HG03097 (cell line): ENCODE data around the gene HS2ST1.
"Not testable (repeated sequence)": the region's sequence is repeated elsewhere in the genome, so short reads cannot be mapped to it uniquely, and the experiment has no call there.

ENCODE experiments used
- ATAC-seq: cut with Tn5 transposase; IDR thresholded peaks from one replicate; pipeline ENCODE4 v1.9.1; 2021; ENCODE audit not compliant: unreplicated experiment, low FRiP score

HS2ST1 gene

GRCh38 chr1:86924324-86924960, 10.0 kb downstream of the HS2ST1 start:
- no peak for ATAC-seq

DNA sequence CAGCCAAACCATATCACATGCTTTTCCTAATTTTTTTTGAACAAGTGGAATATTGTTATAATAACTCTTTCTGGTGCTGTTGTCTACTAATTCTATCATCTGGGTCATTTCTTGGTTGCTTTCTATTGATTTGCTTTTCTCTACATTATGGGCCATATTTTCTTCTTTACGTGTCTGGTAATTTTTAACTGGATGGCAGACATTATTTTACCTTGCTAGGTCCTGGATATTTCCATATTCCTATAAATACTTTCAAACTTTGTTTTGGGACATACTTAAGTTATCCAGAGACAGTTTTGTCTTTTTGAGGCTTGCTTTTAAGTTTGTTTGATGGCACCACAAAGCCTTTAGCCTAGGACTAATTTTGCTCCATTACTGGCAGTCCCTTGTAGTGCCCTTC, 11.3 kb downstream of the HS2ST1 start:
- no peak for ATAC-seq

GRCh38 chr1:86926883-86927282, 12.4 kb downstream of the HS2ST1 start:
- no peak for ATAC-seq

- no peak for ATAC-seq
These were observed 14.4 kb downstream of the HS2ST1 start for GRCh38 chr1:86928819-86929218.

DNA sequence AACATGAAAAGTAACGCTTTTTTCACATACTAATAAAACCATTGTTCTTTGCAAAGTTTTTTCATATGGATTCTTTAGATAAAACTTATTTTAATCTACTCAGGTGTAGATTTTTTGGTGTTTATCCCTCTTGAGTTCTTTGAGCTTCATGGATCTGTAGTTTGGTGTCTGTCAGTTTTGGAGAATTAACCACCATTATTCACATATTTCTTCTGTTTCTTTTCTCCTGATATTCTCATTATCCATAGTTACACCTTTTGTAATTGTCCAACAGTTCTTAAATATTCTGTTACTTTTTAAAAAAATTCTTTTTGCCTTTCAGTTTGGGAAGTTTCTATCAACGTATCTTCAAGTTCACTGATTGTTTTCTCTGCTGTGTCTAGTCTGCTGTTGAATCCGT, 18.6 kb downstream of the HS2ST1 start:
- ATAC-seq: no peak

- no peak for ATAC-seq
These were observed 19.3 kb downstream of the HS2ST1 start for GRCh38 chr1:86933562-86934377.

- ATAC-seq: no peak
These were observed 24.0 kb downstream of the HS2ST1 start for GRCh38 chr1:86938450-86938849.

DNA sequence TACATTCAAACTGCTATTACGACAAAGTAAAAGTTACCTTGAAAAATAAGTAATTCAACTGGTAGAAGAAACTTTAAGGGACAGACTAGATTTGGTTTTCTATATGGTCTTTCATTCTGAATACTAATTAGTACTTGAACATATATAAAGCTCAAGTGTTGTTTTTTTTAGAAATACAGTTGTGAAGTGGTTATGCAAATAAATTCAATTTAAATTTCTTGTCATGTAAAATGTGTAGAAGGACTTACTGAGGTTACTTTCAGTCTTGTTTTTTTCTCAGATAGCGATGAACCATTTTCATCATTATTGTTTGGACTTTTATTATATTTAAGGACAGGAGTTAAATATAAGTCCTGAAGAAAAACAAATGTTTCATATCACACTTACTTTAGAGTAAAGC, 24.4 kb downstream of the HS2ST1 start:
- no peak for ATAC-seq

- ATAC-seq: no peak
These were observed 25.0 kb downstream of the HS2ST1 start for GRCh38 chr1:86939406-86939805.

DNA sequence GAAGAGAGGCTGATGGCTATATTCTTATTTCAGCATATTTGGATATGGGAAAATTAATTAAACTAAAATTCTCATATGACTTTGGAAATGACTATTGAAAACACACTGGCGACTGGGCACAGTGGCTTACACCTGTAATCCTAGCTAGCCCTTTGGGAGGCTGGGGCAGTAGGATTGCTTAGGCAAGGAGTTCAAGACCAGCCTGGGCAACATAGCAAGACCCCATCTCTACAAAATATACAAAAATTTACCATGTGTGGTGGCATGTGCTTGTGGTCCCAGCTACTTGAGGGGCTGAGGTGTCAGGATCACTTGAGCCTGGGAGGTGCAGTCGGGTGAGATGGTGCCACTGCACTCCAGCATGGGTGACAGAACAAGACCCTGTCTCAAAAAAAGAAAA, 26.2 kb downstream of the HS2ST1 start:
- no peak for ATAC-seq

DNA sequence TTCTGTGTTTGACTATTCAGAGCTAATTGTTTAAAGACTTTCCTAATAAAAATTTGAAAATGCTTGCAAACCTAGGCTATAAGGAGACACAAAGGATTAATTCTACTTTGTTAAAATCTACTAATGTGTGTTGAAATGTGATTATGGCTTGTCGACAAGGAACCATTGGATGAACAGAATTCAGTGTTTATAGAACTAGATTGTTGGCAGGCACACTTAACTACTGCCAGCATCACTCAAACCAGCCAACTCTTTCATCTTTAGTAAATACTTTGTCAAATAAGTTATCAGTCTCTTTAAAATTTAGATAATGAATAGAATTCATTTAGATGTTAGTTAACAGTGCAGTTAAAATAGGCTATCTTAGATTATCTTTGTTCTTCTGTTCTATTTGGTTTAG, 27.6 kb downstream of the HS2ST1 start:
- ATAC-seq: no peak

- no peak for ATAC-seq
These were observed 28.3 kb downstream of the HS2ST1 start for GRCh38 chr1:86942743-86943142.

DNA sequence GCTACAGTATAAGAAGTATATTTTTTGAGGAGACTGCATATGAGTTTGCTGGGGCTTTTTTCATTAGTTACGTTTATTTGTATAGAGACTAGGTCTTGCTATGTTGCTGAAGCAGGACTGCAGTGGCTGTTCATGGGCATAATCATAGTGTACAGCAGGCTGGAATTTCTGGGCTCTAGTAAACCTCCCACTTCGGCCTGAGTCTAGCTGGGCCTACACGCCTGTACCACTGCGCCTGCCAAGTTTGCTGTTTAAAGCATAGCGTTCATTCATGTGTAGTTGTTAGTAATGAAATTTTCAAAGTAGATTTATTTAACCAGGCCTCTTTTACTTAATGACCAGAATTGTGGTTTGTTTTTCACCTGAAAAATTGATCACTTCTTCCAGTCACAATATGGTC, 33.8 kb downstream of the HS2ST1 start:
- ATAC-seq: no peak

- no peak for ATAC-seq
These were observed 36.4 kb downstream of the HS2ST1 start for GRCh38 chr1:86950712-86951419.

GRCh38 chr1:86951430-86951829, 37.0 kb downstream of the HS2ST1 start:
- no peak for ATAC-seq

DNA sequence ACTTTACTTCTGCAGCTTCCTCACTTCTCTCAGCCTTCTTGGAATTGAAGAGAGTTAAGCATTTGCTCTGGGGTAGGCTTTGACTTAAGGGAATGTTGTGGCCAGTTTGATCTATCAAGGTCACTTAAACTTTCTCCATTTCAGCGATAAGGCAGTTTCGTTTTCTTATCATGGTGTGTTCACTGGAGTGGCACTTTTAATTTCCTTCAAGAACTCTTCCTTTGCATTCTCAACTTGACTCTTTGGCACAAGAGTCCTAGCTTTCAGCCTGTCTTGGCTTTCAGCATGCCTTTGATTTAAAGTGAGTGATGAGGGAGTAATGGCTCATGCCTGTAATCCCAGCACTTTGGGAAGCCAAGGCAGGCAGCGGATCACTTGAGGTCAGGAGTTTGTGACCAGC, 38.7 kb downstream of the HS2ST1 start:
- ATAC-seq: no peak

- ATAC-seq: no peak
These were observed 41.2 kb downstream of the HS2ST1 start for GRCh38 chr1:86955678-86956077.

DNA sequence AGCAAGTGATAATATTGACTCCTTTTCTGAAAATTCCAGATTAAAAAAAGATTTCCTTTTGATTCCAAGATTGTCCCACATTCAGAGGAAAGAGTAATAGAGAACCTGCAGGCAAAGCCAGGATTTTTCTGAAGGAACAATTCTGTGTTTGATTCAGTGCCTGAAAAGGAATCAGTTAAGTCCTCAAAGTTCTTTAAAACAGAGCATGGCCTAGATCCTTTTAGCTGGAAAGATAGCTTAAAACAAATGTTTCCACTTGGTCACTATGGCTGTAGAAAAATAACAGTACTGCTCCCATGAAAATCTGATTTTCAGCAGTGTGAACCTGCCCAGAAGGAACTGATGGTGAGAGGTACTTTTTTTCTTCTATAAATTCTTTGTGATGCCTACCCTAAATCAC, 41.8 kb downstream of the HS2ST1 start:
- no peak for ATAC-seq

GRCh38 chr1:86957221-86957620, 42.8 kb downstream of the HS2ST1 start:
- no peak for ATAC-seq

GRCh38 chr1:86960548-86960947, 46.1 kb downstream of the HS2ST1 start:
- ATAC-seq: no peak

DNA sequence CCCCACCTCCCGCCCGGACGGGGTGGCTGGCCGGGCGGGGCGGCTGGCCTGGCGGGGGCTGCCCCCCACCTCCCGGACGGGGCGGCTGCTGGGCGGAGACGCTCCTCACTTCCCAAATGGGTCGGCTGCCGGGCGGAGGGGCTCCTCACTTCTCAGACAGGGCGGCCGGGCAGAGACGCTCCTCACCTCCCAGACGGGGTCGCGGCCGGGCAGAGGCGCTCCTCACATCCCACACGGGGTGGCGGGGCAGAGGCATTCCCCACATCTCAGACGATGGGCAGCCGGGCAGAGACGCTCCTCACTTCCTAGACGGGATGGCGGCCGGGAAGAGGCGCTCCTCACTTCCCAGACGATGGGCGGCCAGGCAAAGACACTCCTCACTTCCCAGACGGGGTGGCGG, 49.4 kb downstream of the HS2ST1 start:
- not testable (repeated sequence) for ATAC-seq
